PC-3 (cell line): ENCODE measurements around the gene FOLR2. TPM values are rescaled to one million over a fixed set of nuclear protein-coding genes. Genes with fewer than 3 reads are reported as not detected.
A peak's percentile ranks its signal among the peaks of the same experiment; 100 is the strongest.

Experiments
- ATAC-seq: fragments of 200-7000 bp; cut with Tn5 transposase; 2 replicates; pipeline ENCODE4 v1.9.1; 2020; ENCODE audit warnings: mild to moderate bottlenecking, moderate library complexity
- BruUV-seq: library from RNA; stranded (reverse); fragments of 400-500 nt; replicated peaks from 2 replicates; lab custom pipeline; 2021; lab: Mats Ljungman, UMichigan
- CTCF ChIA-PET: fragments of 300-600 bp; sonication (Branson Sonifier 250); formaldehyde crosslinking; loops from one replicate; lab custom pipeline; 2022; ENCODE audit warnings: antibody characterized with exemption; lab: Charles Lee
- POLR2A ChIA-PET: fragments of 300-600 bp; sonication (Branson Sonifier 250); formaldehyde crosslinking; loops from one replicate; lab custom pipeline; 2022; ENCODE audit warnings: antibody characterized with exemption; ENCODE audit not compliant: unreplicated experiment; lab: Charles Lee
- DNase-seq: peaks from one replicate; pipeline ENCODE4 v3.0.0-alpha.2; 2015
- H2AFZ ChIP-seq: fragments of 300-600 bp; sonication (generic); 2 replicates; pipeline ENCODE4 v1.6.0; 2016; ENCODE audit warnings: antibody characterized with exemption, low read length
- H3F3A ChIP-seq: fragments of 300-600 bp; sonication (generic); one replicate; pipeline ENCODE4 v1.6.0; 2017; ENCODE audit warnings: antibody characterized with exemption, low read length, control low read depth, mild to moderate bottlenecking; ENCODE audit not compliant: unreplicated experiment
- H3K27ac ChIP-seq: fragments of 300-600 bp; sonication (generic); 2 replicates; pipeline ENCODE4 v1.5.1; 2016; ENCODE audit warnings: mild to moderate bottlenecking, low read length
- H3K27me3 ChIP-seq: fragments of 300-600 bp; sonication (generic); 2 replicates; pipeline ENCODE4 v1.6.1; 2016; ENCODE audit warnings: low read length, mixed read lengths
- H3K36me3 ChIP-seq: fragments of 300-600 bp; sonication (generic); 2 replicates; pipeline ENCODE4 v1.6.1; 2016; ENCODE audit warnings: low read depth, mixed run types, low read length, mixed read lengths
- H3K4me1 ChIP-seq: fragments of 300-600 bp; sonication (generic); 2 replicates; pipeline ENCODE4 v1.5.1; 2016; ENCODE audit warnings: low read length; ENCODE audit not compliant: insufficient read depth
- H3K4me2 ChIP-seq: fragments of 300-600 bp; sonication (generic); 2 replicates; pipeline ENCODE4 v1.6.0; 2016; ENCODE audit warnings: low read length
- H3K4me3 ChIP-seq: fragments of 300-600 bp; sonication (generic); 2 replicates; pipeline ENCODE4 v1.5.1; 2016; ENCODE audit warnings: mild to moderate bottlenecking, low read length, mixed read lengths
- H3K79me2 ChIP-seq: fragments of 300-600 bp; sonication (generic); 2 replicates; pipeline ENCODE4 v1.6.1; 2017; ENCODE audit warnings: low read length, mixed read lengths
- H3K9ac ChIP-seq: fragments of 300-600 bp; sonication (generic); 2 replicates; pipeline ENCODE4 v1.6.0; 2016; ENCODE audit warnings: mild to moderate bottlenecking, low read length
- H3K9me2 ChIP-seq: fragments of 300-600 bp; sonication (generic); replicated peaks from 2 replicates; pipeline ENCODE4 v1.6.1; 2016; ENCODE audit warnings: mixed run types, low read length, mixed read lengths
- H3K9me3 ChIP-seq: fragments of 300-600 bp; sonication (generic); 2 replicates; pipeline ENCODE4 v1.6.1; 2016; ENCODE audit warnings: low read length, mixed read lengths
- H4K20me1 ChIP-seq: fragments of 300-600 bp; sonication (generic); 2 replicates; pipeline ENCODE4 v1.6.1; 2016; ENCODE audit warnings: low read length, mixed read lengths
- CTCF ChIP-seq: fragments of 300-600 bp; sonication (generic); conservative IDR thresholded peaks from 2 replicates; pipeline ENCODE4 v1.5.1; 2017; ENCODE audit warnings: antibody characterized with exemption, low read depth, mild to moderate bottlenecking, low read length
- EZH2 ChIP-seq: fragments of 300-600 bp; sonication (generic); IDR thresholded peaks from one replicate; pipeline ENCODE4 v1.6.1; 2017; ENCODE audit warnings: antibody characterized with exemption, mild to moderate bottlenecking, low read length; ENCODE audit not compliant: unreplicated experiment
- EZH2phosphoT487 ChIP-seq: fragments of 300-600 bp; sonication (generic); IDR thresholded peaks from 2 replicates; pipeline ENCODE4 v1.6.1; 2018; ENCODE audit warnings: mild to moderate bottlenecking, antibody characterized with exemption, low read length, borderline replicate concordance
- intact Hi-C: fragments of 100-400 bp; cut with micrococcal nuclease; formaldehyde crosslinking; loops from 2 replicates; pipeline ENCODE4 v1.9.0; 2023
- total RNA-seq: library from RNA; depleted of rRNA; stranded (reverse); fragments of >200 nt; gene quantifications from 2 replicates; pipeline ENCODE4 v1.2.3, GENCODE V29; 2014

FOLR2 gene
- total RNA-seq, 1 experiment from 2014 or later, result not detected

- intact Hi-C loops, result loop anchor here (2.0 kb wide), 1 partner anchor 14 kb away; the partner anchor contains the start of gene INPPL1
- ChIA-PET CTCF (no interaction called here), POLR2A (no interaction called here)
- BruUV-seq, result TSS peak; percentile 43
- no peaks in the 10 kb centered on the region for H3K9me2 ChIP-seq
- peaks cover 9% of the 10 kb centered on the region for H3K4me1 ChIP-seq
- peaks cover 8% of the 10 kb centered on the region for H3F3A ChIP-seq
- H3K27me3 ChIP-seq, result peaks cover 5% of the 10 kb centered on the region; the same call in 1 of the 2 replicates
- TF ChIP-seq EZH2phosphoT487, result no peak
- TF ChIP-seq EZH2, result no peak
- TF ChIP-seq CTCF, result no peak
- no peaks in the 10 kb centered on the region for H3K9me3 ChIP-seq
- no peaks in the 10 kb centered on the region for H3K79me2 ChIP-seq
- H3K4me2 ChIP-seq, result no peak overlapping the region
- no peak overlapping the region for H3K27ac ChIP-seq
- H4K20me1 ChIP-seq, result no peaks in the 10 kb centered on the region
- peaks cover 6% of the 10 kb centered on the region for H3K36me3 ChIP-seq
- H2AFZ ChIP-seq, result no peak overlapping the region
- no peak overlapping the region for H3K9ac ChIP-seq
- H3K4me3 ChIP-seq, result no peak overlapping the region
- no peak for ATAC-seq
- no peak for DNase-seq
These were observed 22.1 kb downstream of the FOLR2 start for GRCh38 chr11:72238492-72239312.

DNA sequence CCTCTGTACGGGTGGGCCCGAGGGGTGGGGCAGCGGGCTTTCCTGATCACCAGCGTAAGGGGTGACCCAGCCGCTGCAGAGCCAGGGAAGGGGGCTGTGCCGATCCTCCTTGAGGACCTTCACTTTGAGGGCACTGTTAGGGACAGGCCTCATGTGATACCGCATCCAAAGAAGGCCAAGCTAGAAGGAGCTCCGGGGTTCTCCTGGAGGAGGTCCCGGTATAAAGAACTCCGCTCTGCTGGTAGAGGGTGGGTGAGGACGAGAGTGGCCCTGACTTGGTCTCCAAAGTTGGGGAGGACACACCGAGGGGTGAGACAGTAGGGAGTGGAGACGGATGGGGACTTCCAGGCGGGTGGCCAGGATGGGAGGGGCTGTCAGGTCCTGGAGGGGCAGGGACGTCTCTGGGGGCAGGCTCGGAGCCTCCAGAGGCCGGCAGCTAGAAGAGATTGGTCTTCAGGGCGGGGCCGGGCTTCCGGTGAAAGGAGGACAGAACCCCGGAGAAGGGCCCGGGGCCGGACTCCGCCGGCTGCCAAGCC, 22.8 kb downstream of the FOLR2 start:
- peaks cover 8% of the 10 kb centered on the region for H3F3A ChIP-seq
- H3K36me3 ChIP-seq, result peaks cover 5% of the 10 kb centered on the region
- ATAC-seq (peak; percentile 72), DNase-seq (peak; percentile 47)
- H3K27ac ChIP-seq, result no peak overlapping the region
- TF ChIP-seq EZH2phosphoT487 (no peak), EZH2 (no peak), CTCF (no peak)
- peaks cover 5% of the 10 kb centered on the region; the same call in 1 of the 2 replicates for H3K27me3 ChIP-seq
- peak overlapping the region; percentile 35; the same call in 1 of the 2 replicates for H3K9ac ChIP-seq
- no peaks in the 10 kb centered on the region for H3K9me2 ChIP-seq
- CTCF ChIA-PET, result no interaction called here
- no peaks in the 10 kb centered on the region for H3K9me3 ChIP-seq
- H3K79me2 ChIP-seq, result no peaks in the 10 kb centered on the region
- BruUV-seq, result no TSS peak
- intact Hi-C loops, result loop anchor here (2.0 kb wide), 1 partner anchor 15 kb away; the partner anchor contains the start of gene INPPL1
- H3K4me1 ChIP-seq, result peaks cover 9% of the 10 kb centered on the region
- H3K4me3 ChIP-seq, result peak overlapping the region; percentile 28; the same call in 1 of the 2 replicates
- H4K20me1 ChIP-seq, result no peaks in the 10 kb centered on the region
- H2AFZ ChIP-seq, result peak overlapping the region; percentile 74; the same call in 1 of the 2 replicates
- H3K4me2 ChIP-seq, result peak overlapping the region; percentile 71
- POLR2A ChIA-PET, result no interaction called here
